Endometrial microvascular endothelial cells (primary cell): ENCODE data around the gene IL11. TPM values are rescaled to one million over a fixed set of nuclear protein-coding genes. Genes with fewer than 3 reads are reported as not detected.
"Not testable (repeated sequence)": the region's sequence is repeated elsewhere in the genome, so short reads cannot be mapped to it uniquely, and the experiment has no call there.

ENCODE experiments used
- in situ Hi-C: cut with HindIII; loops from 2 replicates; pipeline ENCODE4 v1.10.0; 2017; ENCODE audit warnings: low sequenced_read_pairs, low pct_unique_long_range_greater_than_20kb; ENCODE audit errors: inconsistent ontology term
- total RNA-seq: library from RNA; depleted of rRNA; stranded (reverse); fragments of >200 nt; gene quantifications from one replicate; pipeline ENCODE4 v1.2.3, GENCODE V29; 2015; ENCODE audit errors: inconsistent ontology term

The IL11 gene
- total RNA-seq, 1 donor from 2014 or later = not detected

- in situ Hi-C loops = no loop called here
These were observed 29.1 kb downstream of the IL11 start for GRCh38 chr19:55341171-55341588.

- in situ Hi-C loops = no loop called here
These were observed 29.5 kb downstream of the IL11 start for GRCh38 chr19:55340784-55341147.

- in situ Hi-C loops = no loop called here
These were observed 30.1 kb downstream of the IL11 start for GRCh38 chr19:55339889-55340783.

DNA sequence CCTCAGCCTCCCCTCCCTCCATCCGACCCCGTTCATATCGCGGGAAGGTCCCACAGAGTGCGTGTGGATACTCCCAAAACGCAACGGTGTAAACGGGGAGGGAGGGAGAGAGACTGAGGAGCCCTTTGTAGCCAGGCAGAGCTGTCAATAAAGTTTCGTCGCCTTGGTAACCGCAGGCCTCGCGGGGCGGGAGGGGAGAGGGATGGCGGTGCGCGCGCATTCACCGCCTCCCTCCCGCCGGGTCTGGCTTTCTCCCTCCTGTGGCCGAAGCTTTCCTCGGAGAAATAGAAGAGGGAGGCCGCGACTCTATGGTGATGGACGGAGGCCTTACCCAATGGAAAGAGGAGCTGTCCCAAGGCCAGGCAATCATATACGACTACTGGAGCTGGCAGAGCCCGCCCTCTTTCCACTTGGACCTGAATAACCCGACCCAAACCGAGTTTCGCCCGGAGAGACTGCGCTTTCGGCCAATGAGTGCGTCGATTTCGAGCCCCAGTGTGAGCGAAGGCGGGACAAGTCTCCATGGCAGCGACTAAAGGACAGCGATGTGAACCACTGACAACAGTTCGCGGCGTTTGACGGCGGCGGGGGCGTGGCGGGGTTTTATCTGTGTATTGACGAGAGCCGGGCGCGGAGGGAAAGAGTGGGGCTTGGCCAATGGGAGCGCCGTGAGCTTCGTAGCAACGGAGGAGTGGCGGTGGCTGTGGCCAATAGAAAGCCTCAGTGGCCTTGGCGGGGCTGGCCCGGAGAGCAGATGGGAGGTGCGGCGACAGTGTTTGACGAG lies 31.0 kb downstream of the IL11 start, which contains the start of gene KMT5C:
Gene KMT5C (plus strand): TSS at position 772 of the 784 bp plus-strand sequence. CDS start 2,061 bp downstream, outside the sequence.
- in situ Hi-C loops = no loop called here

- in situ Hi-C loops = no loop called here
These were observed 34.2 kb downstream of the IL11 start for GRCh38 chr19:55336101-55336500.

DNA sequence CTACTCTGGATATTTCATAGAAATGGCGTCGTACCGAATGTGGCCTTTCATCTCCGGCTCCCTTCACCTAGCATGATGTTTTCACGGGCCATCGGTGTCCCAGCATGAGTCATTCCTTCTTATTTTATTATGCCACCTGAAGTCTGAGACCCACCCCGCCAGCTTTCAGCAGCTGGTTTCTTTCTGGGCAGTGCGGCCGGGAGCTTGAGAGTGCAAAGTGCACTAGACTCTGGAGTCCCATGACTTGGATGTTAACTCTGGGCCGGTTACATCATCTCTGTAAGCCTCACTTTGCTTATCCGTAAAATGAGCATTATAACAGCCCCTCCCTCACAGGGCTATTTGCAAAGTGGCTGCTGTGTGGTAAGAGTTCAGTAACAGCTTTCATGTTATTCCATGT lies 36.4 kb downstream of the IL11 start:
- in situ Hi-C loops = no loop called here

DNA sequence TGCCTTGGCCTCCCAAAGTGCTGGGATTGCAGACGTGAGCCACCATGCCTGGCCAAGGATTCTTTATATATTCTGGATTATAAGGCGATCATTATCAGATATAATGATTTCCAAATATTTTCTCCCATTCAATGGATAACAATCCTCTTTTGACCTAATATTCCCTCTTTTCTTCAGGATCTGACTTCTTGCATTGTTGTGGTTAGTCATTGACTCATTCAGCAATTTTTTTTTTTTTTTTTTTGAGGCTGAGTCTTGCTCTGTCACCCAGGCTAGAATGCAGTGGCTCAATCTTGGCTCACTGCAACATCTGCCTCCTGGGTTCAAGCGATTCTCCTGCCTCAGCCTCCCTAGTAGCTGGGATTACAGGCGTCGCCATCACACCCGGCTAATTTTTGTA lies 40.5 kb downstream of the IL11 start:
- in situ Hi-C loops = not testable (repeated sequence)

- in situ Hi-C loops = not testable (repeated sequence)
These were observed 41.4 kb downstream of the IL11 start for GRCh38 chr19:55328774-55329318.

DNA sequence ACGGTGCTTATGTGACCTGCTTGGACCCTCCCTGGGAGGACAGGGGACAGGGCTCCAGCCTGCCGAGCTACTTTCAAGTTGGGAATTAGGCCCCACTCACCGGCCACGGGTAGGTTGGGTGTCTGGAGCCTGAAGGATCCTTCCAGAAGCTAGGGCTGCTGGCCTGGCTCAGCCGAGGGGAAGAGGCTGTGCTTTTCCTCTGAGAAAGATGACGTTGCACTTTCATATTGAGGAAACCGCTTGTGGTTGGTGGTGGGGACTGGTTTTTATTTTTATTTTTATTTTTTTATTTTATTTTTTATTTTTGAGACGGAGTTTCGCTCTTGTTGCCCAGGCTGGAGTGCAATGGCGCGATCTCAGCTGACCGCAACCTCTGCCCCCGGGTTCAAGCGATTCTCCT lies 45.1 kb downstream of the IL11 start, which contains the start of gene TMEM150B:
Gene TMEM150B (minus strand): TSS at position 170 of the 400 bp plus-strand sequence. CDS start 4,305 bp downstream, outside the sequence.
- in situ Hi-C loops = no loop called here

DNA sequence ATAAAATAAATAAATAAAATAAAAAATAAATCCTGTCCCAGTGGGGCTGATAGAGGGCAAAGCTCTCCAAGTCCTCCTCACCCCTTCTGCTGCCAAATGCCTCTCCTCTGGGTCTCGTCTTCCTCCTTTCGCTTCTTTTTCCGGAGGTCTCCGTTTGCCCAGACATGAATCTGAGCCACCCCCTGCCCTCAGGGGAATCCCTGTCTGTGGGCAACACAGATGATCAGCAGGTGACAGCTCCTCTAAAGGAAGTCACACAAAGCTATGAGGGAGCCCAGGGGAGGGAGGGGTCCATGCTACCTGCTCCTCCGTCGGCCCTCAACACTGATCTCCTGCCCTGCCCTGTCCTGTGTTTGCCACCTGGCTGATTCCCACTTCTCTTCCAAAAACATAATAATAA lies 45.6 kb downstream of the IL11 start:
- in situ Hi-C loops = no loop called here

DNA sequence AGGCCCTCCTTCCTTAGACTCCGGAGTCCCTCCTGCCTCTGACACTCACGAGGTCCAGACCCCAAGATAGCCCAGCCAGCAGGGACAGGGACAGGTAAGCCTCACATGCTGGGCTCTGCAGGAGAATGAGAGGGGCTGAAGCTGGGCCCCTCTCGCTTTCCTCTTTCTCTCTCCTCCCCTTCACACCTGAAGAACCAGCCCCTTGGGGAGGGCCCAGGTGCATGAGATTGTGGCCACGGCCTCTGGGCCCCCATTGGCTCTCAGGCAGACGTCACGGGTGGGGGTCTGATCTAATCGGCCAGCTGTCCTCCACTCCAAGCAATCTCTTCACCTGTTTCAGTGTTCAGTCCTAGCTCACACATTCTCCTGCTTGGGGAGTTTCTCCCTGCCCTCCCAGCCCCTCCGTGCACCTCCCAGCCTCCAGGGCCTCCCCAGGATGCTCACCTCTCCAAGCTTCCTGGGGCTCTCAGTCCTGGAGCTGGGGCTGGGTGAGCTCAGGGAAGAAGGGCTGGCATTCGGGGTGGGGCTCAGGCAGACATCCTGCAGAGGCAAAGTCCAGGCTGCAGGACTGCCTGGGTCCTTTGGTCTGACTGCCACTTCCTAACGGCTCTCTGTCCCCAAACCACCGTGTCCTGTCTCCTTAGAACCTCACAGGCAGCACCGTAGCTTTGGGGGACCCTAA lies 47.9 kb downstream of the IL11 start:
- in situ Hi-C loops = no loop called here

DNA sequence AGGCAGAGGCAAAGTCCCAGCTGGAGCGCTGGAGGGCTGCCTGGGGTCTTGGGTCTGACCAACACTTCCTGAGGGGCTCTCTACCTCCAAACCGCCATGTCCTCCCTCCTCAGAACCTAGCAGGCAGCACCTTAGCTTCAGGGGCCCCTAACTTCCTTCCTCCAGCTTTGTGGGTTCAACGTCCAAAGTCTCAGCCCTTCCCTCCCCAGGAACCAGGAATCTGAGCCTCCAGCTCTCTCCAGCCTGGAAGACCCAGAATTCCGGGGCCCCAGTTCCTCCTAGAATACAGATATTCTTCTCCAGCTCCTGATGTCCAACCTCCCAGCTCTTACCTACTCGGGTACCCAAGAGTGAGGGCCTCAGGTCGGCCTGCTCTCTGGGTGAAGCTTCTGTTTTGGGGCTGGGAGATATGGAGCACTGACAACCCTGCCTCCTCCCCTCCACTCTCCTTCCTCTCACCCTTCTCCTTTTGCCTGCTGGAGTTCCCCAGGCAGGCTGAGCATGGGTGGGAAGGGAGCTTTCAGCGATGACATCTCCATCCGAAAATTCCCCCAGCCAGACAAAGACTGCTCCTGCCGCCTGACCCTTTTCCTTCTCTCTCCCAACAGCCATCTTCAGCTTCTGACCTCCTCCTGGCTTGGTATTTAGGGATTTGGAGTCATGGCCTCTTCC lies 48.7 kb downstream of the IL11 start:
- in situ Hi-C loops = no loop called here

- in situ Hi-C loops = no loop called here
These were observed 49.3 kb downstream of the IL11 start for GRCh38 chr19:55320844-55321419.

DNA sequence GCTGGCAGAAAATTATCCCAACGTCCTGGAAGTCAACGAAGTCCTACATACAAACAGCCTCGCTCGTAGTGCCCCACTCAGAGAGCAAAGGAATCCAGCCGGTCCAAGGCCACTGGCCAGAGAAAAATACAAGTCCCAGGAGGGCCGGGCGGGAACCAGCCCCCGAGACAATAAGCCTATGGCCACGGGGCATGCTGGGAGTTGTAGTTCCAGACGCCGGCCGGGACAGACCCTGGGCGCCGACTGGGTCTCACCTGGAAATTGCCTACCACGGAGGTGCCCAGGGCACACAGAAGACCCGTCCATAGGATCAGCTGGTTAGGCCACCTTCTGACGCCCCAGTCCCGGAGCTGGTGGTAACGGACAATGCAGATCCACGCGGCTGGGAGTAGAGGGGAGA lies 50.5 kb downstream of the IL11 start:
- in situ Hi-C loops = no loop called here

GRCh38 chr19:55316646-55317045 lies 53.6 kb downstream of the IL11 start:
- in situ Hi-C loops = no loop called here

DNA sequence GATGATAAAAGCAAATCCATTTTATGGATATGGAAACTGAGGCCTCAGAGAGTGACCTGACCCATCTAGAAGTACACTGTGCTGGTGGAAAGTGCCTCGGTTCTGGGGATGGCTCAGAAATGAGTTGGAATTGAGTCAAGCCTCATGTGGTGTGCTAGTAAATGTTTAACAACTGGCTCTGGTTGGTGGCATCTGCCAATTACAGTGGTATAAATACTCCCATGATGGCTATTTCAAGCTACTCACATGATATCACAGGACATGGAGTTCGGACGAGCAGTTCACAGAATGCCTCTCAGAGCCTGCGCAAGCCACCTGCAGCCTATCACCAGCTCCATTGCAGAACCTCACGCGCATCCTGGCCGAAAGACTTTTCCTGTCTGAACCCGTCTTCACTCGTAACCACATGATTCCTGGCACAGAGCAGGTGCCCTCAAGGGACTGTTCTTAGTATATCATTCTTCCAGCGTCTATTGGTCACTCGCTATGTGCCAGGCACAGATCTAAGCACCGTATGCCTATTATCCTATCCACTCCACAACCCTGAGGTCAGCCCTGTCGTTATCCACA lies 54.2 kb downstream of the IL11 start:
- in situ Hi-C loops = no loop called here

DNA sequence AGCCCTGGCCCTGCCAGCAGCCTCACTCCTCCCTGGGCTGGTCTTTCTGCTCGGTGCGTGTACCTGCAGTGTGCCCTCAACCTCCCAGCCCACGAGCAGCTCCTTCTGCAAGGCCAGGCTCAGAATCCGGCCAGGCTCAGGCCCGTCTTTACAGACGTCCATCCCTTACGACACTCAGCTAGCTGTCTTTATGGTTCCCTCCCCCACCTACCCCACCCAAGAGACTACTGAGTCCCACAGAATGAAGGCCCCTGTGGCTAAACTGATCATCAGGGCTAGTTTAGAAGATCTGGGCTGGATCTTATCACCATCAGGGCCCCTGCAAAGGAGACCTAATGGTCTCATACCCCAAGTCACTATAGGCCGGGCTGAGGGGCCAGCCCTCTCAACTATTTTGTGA lies 55.9 kb downstream of the IL11 start:
- in situ Hi-C loops = no loop called here
